GM19438 (cell line): ENCODE data around the gene ASTN2.

ENCODE experiments used
- ATAC-seq: cut with Tn5 transposase; IDR thresholded peaks from one replicate; pipeline ENCODE4 v1.9.1; 2021; ENCODE audit warnings: low read depth; ENCODE audit not compliant: unreplicated experiment

The ASTN2 gene

GRCh38 chr9:117035546-117035945 lies 379.3 kb downstream of the ASTN2 start:
- ATAC-seq: no peak

GRCh38 chr9:117034866-117035265 lies 380.0 kb downstream of the ASTN2 start:
- no peak for ATAC-seq

GRCh38 chr9:117030254-117030768 lies 384.5 kb downstream of the ASTN2 start:
- no peak for ATAC-seq

GRCh38 chr9:117029341-117029740 lies 385.5 kb downstream of the ASTN2 start:
- no peak for ATAC-seq

- ATAC-seq: no peak
Observed at GRCh38 chr9:117028103-117028858, 386.6 kb downstream of the ASTN2 start.

- ATAC-seq: no peak
Observed at GRCh38 chr9:117021906-117022305, 393.0 kb downstream of the ASTN2 start.

- no peak for ATAC-seq
Observed at GRCh38 chr9:117018966-117019617, 395.8 kb downstream of the ASTN2 start.

GRCh38 chr9:117017414-117017985 lies 397.4 kb downstream of the ASTN2 start:
- no peak for ATAC-seq

GRCh38 chr9:117014061-117014460 lies 400.8 kb downstream of the ASTN2 start:
- no peak for ATAC-seq

GRCh38 chr9:117013440-117013995 lies 401.3 kb downstream of the ASTN2 start:
- ATAC-seq: no peak

- no peak for ATAC-seq
Observed at GRCh38 chr9:117010061-117010460, 404.8 kb downstream of the ASTN2 start.

GRCh38 chr9:117008876-117009275 lies 406.0 kb downstream of the ASTN2 start:
- ATAC-seq: no peak

- ATAC-seq: no peak
Observed at GRCh38 chr9:117008461-117008860, 406.4 kb downstream of the ASTN2 start.

GRCh38 chr9:117002686-117003085 lies 412.2 kb downstream of the ASTN2 start:
- no peak for ATAC-seq

- ATAC-seq: no peak
Observed at GRCh38 chr9:117000834-117001233, 414.0 kb downstream of the ASTN2 start.

- ATAC-seq: no peak
Observed at GRCh38 chr9:117000196-117000723, 414.6 kb downstream of the ASTN2 start.

- no peak for ATAC-seq
Observed at GRCh38 chr9:116998305-116998704, 416.6 kb downstream of the ASTN2 start.

GRCh38 chr9:116992865-116993264 lies 422.0 kb downstream of the ASTN2 start:
- ATAC-seq: no peak

GRCh38 chr9:116991051-116991450 lies 423.8 kb downstream of the ASTN2 start:
- ATAC-seq: no peak

GRCh38 chr9:116990592-116990991 lies 424.3 kb downstream of the ASTN2 start:
- ATAC-seq: no peak
